ENCODE results near the gene SEZ6L.

SEZ6L gene

DNA sequence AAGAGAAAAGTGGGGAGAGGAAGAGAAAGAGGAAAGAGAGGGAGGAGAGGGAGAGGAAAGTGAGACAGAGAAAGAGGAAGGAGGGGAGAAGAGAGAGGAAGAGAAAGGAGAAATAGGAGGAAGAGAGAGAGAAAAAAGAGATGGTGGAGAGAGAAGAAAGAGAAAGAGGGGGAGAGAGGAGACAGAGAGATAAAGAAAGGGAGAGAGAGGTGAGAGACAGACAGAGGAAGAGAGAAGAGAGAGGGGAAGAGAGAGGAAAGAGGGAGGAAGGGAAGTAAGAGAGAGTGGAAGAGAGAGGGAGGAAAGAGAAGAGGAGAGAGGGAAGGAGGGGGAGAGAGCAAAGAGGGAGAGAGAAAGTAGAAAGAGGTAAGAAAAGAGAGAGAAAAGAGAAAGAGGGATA is 9.4 kb upstream of the SEZ6L start:
- H3K4me3 ChIP-seq (ENCODE audit: low read depth, low read length), result no peak overlapping the region
- no peak for DNase-seq

DNA sequence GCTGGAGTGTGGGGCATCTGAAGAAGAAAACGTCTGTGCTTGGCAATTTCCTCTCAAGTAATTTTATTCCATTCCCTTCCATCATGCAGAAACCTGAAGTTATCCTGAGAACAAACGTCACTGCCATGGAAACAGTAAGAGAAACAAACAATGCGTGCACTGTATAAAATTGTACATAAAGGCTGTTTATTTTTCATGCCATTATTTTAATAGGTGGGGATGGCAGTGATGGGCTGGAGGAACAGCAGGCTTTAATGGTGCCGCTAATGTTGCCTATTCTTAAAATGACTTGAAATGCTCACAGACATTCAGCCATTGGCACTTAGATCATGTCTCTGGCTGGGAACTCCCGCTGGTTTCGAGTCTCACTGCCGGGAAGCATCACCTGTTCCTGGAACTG is 7.5 kb upstream of the SEZ6L start:
- Histone ChIP-seq H3K4me1 (no peaks in the 10 kb centered on the region), H3K27me3 (peaks cover 5% of the 10 kb centered on the region; the same call in 1 of the 2 replicates), H3K36me3 (no peaks in the 10 kb centered on the region), H3K4me3 (ENCODE audit: low read depth, low read length) (no peak overlapping the region), H3K9me3 (no peaks in the 10 kb centered on the region)
- TF ChIP-seq, protein P1, sequence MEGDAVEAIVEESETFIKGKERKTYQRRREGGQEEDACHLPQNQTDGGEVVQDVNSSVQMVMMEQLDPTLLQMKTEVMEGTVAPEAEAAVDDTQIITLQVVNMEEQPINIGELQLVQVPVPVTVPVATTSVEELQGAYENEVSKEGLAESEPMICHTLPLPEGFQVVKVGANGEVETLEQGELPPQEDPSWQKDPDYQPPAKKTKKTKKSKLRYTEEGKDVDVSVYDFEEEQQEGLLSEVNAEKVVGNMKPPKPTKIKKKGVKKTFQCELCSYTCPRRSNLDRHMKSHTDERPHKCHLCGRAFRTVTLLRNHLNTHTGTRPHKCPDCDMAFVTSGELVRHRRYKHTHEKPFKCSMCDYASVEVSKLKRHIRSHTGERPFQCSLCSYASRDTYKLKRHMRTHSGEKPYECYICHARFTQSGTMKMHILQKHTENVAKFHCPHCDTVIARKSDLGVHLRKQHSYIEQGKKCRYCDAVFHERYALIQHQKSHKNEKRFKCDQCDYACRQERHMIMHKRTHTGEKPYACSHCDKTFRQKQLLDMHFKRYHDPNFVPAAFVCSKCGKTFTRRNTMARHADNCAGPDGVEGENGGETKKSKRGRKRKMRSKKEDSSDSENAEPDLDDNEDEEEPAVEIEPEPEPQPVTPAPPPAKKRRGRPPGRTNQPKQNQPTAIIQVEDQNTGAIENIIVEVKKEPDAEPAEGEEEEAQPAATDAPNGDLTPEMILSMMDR (IDR thresholded peaks at IDR 0.05; ENCODE audit: low read depth, low read length), result no peak
- no peak for DNase-seq

More for the DNA sequence above, 9.4 kb upstream of the SEZ6L start:
- Histone ChIP-seq H3K36me3 (no peaks in the 10 kb centered on the region), H3K4me1 (no peaks in the 10 kb centered on the region), H3K9me3 (no peaks in the 10 kb centered on the region), H3K27me3 (peaks cover 9% of the 10 kb centered on the region; the same call in 1 of the 2 replicates)
- TF ChIP-seq, protein P1 (IDR thresholded peaks at IDR 0.05; ENCODE audit: low read depth, low read length), result no peak

- no peak for DNase-seq
- H3K4me3 ChIP-seq (ENCODE audit: low read depth, low read length), result no peak overlapping the region
- H3K27me3 ChIP-seq, result peaks cover 5% of the 10 kb centered on the region; the same call in 1 of the 2 replicates
- H3K4me1 ChIP-seq, result no peaks in the 10 kb centered on the region
- no peaks in the 10 kb centered on the region for H3K36me3 ChIP-seq
- no peaks in the 10 kb centered on the region for H3K9me3 ChIP-seq
- TF ChIP-seq, protein P1 (IDR thresholded peaks at IDR 0.05; ENCODE audit: low read depth, low read length), result no peak
Observed at GRCh38 chr22:26162926-26163325, 6.3 kb upstream of the SEZ6L start.

DNA sequence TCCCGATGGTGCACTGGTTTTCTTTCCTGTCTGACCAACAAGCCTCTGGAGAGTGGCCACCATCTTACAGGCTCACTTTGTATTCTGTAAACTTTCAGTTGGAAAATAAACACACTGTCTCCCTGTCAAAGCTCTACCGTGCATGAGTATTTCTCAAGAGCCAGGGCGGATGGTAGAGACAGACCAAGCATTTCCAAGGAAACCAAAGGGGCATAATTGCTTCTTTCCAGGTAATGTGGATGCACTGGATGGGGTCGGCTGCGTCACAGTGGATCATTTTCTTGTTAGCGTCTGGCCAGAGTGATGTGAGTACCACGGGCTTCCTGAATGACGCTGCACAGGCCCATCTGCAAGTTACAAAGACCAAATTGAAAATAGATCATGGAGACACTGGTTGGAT is 5.1 kb upstream of the SEZ6L start:
- Histone ChIP-seq H3K4me1 (0 out of 2 replicates have a peak, but pooled peaks cover 3% of the 10 kb centered on the region), H3K36me3 (no peaks in the 10 kb centered on the region), H3K27me3 (peaks cover 5% of the 10 kb centered on the region; the same call in 1 of the 2 replicates), H3K4me3 (ENCODE audit: low read depth, low read length) (no peak overlapping the region), H3K9me3 (no peaks in the 10 kb centered on the region)
- DNase-seq, result no peak
- TF ChIP-seq, protein P1 (IDR thresholded peaks at IDR 0.05; ENCODE audit: low read depth, low read length), result no peak

DNA sequence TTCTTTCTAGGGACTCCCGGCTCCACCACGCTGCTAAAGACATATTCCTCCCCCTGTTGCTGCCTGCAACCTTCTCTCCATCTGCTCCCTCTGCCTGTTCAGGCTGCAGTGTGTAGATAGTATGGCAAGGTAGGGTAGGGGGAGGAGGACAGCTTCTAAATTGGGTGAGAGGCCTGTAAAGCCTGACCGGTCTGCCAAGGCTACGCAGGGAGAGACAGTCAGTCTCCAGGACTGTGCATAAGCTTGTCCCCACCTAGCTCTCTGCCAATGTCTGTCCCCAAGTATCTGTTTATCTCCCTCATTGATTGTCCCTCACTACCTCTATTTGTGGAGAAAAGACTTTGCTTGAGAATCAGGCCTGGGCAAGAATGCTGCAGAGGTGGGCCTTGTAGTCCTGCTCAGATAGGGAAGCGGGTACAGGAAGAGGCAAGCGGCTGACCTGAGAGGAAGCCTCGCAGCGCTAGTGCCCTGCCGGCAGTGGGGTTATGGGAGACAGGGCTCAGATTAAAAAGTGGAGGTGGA is 871 bp upstream of the SEZ6L start:
- no peaks in the 10 kb centered on the region for H3K9me3 ChIP-seq
- no peaks in the 10 kb centered on the region for H3K36me3 ChIP-seq
- peak; percentile 49 for DNase-seq
- H3K4me1 ChIP-seq, result peaks cover 3% of the 10 kb centered on the region; the same call in 1 of the 2 replicates
- TF ChIP-seq, protein P1 (IDR thresholded peaks at IDR 0.05; ENCODE audit: low read depth, low read length), result no peak
- peak overlapping the region; percentile 72 for H3K4me3 ChIP-seq (ENCODE audit: low read depth, low read length)
- H3K27me3 ChIP-seq, result peaks cover 8% of the 10 kb centered on the region

DNA sequence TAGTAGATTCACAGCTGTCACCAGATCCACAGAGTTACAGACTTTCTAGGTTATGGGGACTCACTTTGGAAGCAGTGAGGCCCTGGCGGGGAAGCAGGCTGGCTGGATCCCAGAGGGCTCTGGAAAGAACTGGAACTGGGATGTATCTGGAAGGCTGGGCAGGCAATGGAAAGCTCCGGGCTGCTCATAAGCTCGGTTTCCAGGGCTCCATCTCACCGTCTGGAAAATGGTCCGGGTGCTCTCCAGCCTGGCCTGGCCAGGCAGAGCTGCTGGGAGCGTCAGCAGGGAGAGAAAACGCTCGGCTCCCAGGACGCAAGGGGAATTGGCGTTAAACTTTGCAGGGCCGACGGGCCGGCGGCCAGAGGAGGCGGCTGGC is 335 bp upstream of the SEZ6L start:
- peak overlapping the region; percentile 72 for H3K4me3 ChIP-seq (ENCODE audit: low read depth, low read length)

More for the DNA sequence above, 335 bp upstream of the SEZ6L start:
- H3K4me1 ChIP-seq, result peaks cover 3% of the 10 kb centered on the region
- H3K27me3 ChIP-seq, result peaks cover 8% of the 10 kb centered on the region
- no peak for DNase-seq
- TF ChIP-seq, protein P1 (IDR thresholded peaks at IDR 0.05; ENCODE audit: low read depth, low read length), result no peak
- H3K9me3 ChIP-seq, result no peaks in the 10 kb centered on the region
- no peaks in the 10 kb centered on the region for H3K36me3 ChIP-seq

All from BE2C (cell line).